GM12878 (cell line): ENCODE results near the gene SLC35E4. TPM values are rescaled to one million over a fixed set of nuclear protein-coding genes. Genes with fewer than 3 reads are reported as not detected.
A peak's percentile ranks its signal among the peaks of the same experiment; 100 is the strongest.

ENCODE experiments used
- ATAC-seq: fragments of 200-7000 bp; cut with Tn5 transposase; 3 replicates; pipeline ENCODE4 v1.9.1; 2020; ENCODE audit warnings: mild to moderate bottlenecking, moderate library complexity
- BruUV-seq: library from RNA; stranded (reverse); fragments of 400-500 nt; replicated peaks from 2 replicates; lab custom pipeline; 2021; lab: Mats Ljungman, UMichigan
- CTCF ChIA-PET: fragments of 300-600 bp; sonication (Branson Sonifier 250); formaldehyde crosslinking; extraction: SDS; loops from one replicate; lab custom pipeline; 2021; ENCODE audit warnings: inconsistent platforms; lab: Yijun Ruan, JAX
- POLR2A ChIA-PET: fragments of 350-600 bp; formaldehyde crosslinking; extraction: SDS; loops from one replicate; lab custom pipeline; 2021; ENCODE audit warnings: inconsistent platforms; lab: Charles Lee
- RAD21 ChIA-PET: fragments of 300-600 bp; sonication (Branson Sonifier 250); formaldehyde crosslinking; loops from one replicate; lab custom pipeline; 2023; ENCODE audit warnings: antibody characterized with exemption; ENCODE audit not compliant: unreplicated experiment; lab: Charles Lee
- SMC1A ChIA-PET: fragments of 300-600 bp; sonication (Branson Sonifier 250); formaldehyde crosslinking; loops from one replicate; lab custom pipeline; 2023; ENCODE audit not compliant: unreplicated experiment, uncharacterized antibody; lab: Charles Lee
- DNase-seq: peaks from one replicate; pipeline ENCODE4 v3.0.0-alpha.2; 2011; ENCODE audit warnings: low read depth, low spot score
- FAIRE-seq: peaks from 3 replicates; lab custom pipeline; 2011; peaks lifted over from hg19 to GRCh38; lab: Jason Lieb, UNC
- H2AFZ ChIP-seq: 2 replicates; pipeline ENCODE4 v1.6.0; 2011; ENCODE audit warnings: low read depth, low read length, control low read depth; ENCODE audit not compliant: control insufficient read depth
- H3K27ac ChIP-seq: 2 replicates; pipeline ENCODE4 v1.5.1; 2011; ENCODE audit warnings: control low read depth; ENCODE audit not compliant: control insufficient read depth, insufficient read depth
- H3K27me3 ChIP-seq, 2 experiments: replicated peaks in 1 of 2; 2 replicates each; pipeline versions ENCODE4 v1.6.0 to v1.6.1; 2011; ENCODE audit warnings: low read length in 1 of 2; ENCODE audit not compliant: control insufficient read depth in 2 of 2, insufficient read depth in 2 of 2
- H3K36me3 ChIP-seq, 2 experiments: 2 replicates each; pipeline ENCODE4 v1.5.1; 2011; ENCODE audit warnings: low read length in 1 of 2; ENCODE audit not compliant: control insufficient read depth in 2 of 2, insufficient read depth in 2 of 2
- H3K4me1 ChIP-seq: 2 replicates; pipeline ENCODE4 v1.6.1; 2011; ENCODE audit warnings: mild to moderate bottlenecking, low read length, moderate library complexity, mixed read lengths; ENCODE audit not compliant: control insufficient read depth, insufficient read depth
- H3K4me2 ChIP-seq: 2 replicates; pipeline ENCODE4 v1.6.0; 2011; ENCODE audit warnings: control low read depth; ENCODE audit not compliant: control insufficient read depth, insufficient read depth
- H3K4me3 ChIP-seq: fragments of 200-600 bp; sonication (generic); 2 replicates; pipeline ENCODE4 v1.5.1; 2016
- H3K79me2 ChIP-seq: 2 replicates; pipeline ENCODE4 v1.6.0; 2011; ENCODE audit warnings: low read length; ENCODE audit not compliant: control insufficient read depth, insufficient read depth
- H3K9ac ChIP-seq: 2 replicates; pipeline ENCODE4 v1.8.0; 2011; ENCODE audit warnings: low read length, control low read depth, mixed read lengths; ENCODE audit not compliant: control insufficient read depth, insufficient read depth
- H3K9me3 ChIP-seq: replicated peaks from 3 replicates; pipeline ENCODE4 v1.5.1; 2011; ENCODE audit warnings: mild to moderate bottlenecking, low read length; ENCODE audit not compliant: control insufficient read depth, insufficient read depth
- H4K20me1 ChIP-seq: 2 replicates; pipeline ENCODE4 v1.6.0; 2011; ENCODE audit not compliant: control insufficient read depth, insufficient read depth
- CHD1 ChIP-seq: IDR thresholded peaks from 2 replicates; pipeline ENCODE4 v1.6.1; 2012; ENCODE audit warnings: low read depth, low read length, improper control_type of control experiment
- EED ChIP-seq: sonication (generic); IDR thresholded peaks from 2 replicates; pipeline ENCODE4 v1.6.1; 2016; ENCODE audit warnings: antibody characterized with exemption, low read depth
- IRF4 ChIP-seq: IDR thresholded peaks from 2 replicates; pipeline ENCODE4 v1.6.1; 2011; ENCODE audit warnings: low read depth, low read length
- JUNB ChIP-seq: IDR thresholded peaks from 2 replicates; pipeline ENCODE4 v1.6.1; 2016; ENCODE audit warnings: antibody characterized with exemption, mild to moderate bottlenecking
- RUNX3 ChIP-seq: IDR thresholded peaks from 2 replicates; pipeline ENCODE4 v1.6.1; 2012; ENCODE audit warnings: low read length, inconsistent platforms
- TCF12 ChIP-seq: IDR thresholded peaks from 2 replicates; pipeline ENCODE4 v1.6.1; 2011; ENCODE audit warnings: low read depth, mild to moderate bottlenecking, low read length
- ZNF274 ChIP-seq: IDR thresholded peaks from one replicate; pipeline ENCODE4 v1.8.0; 2011; ENCODE audit not compliant: insufficient read length, insufficient read depth
- WGBS: methylation state at CpG from one replicate; pipeline ENCODE4 v1.1.6; 2016; ENCODE audit warnings: low lambda C conversion rate; ENCODE audit not compliant: insufficient replicate concordance, insufficient coverage; ENCODE audit errors: missing lambda C conversion rate; 5-methylcytosine and 5-hydroxymethylcytosine counted together
- in situ Hi-C: fragments of 300-500 bp; cut with MboI; formaldehyde crosslinking; loops from 9 replicates; pipeline ENCODE4 v1.14.3; 2018; ENCODE audit warnings: mixed read lengths
- intact Hi-C: fragments of 100-400 bp; cut with micrococcal nuclease; formaldehyde crosslinking; loops from one replicate; pipeline ENCODE4 v1.14.2; 2022; ENCODE audit not compliant: unreplicated experiment
- polyA plus RNA-seq, 11 experiments: library from polyadenylated mRNA; depleted of rRNA in 4 of 11; unstranded in 6 of 11; stranded (reverse) in 5 of 11; fragments of >200 nt; fragmentation: Nextera tagmentation in 4 of 11; fragmentation: Illumina TruSeq in 1 of 11; extraction: Ambion mirVana in 4 of 11; extraction: Trizol in 1 of 11; gene quantifications; 1 replicate in 1 of 11; 2 replicates in 10 of 11; pipeline versions ENCODE4 v1.2.1 to v1.2.3, GENCODE V29; 2011 to 2016; ENCODE audit warnings: inconsistent platforms in 2 of 11, missing spikeins in 2 of 11, low read depth in 1 of 11
- total RNA-seq, 4 experiments: library from RNA; depleted of rRNA in 3 of 4; stranded (reverse); fragments of >200 nt in 3 of 4; fragmentation: Illumina TruSeq in 1 of 4; extraction: Trizol in 1 of 4; gene quantifications; 2 replicates each; pipeline versions ENCODE4 v1.2.1 to v1.2.3, GENCODE V29; 2013 to 2021
- TF ChIP-seq, protein P1 (sequence below): IDR thresholded peaks from 2 replicates; pipeline ENCODE4 v1.6.1; 2011; ENCODE audit warnings: low read depth, mild to moderate bottlenecking, low read length, moderate library complexity, borderline replicate concordance; ENCODE audit errors: extremely low read depth
- TF ChIP-seq, protein P2 (sequence below): IDR thresholded peaks from 2 replicates; pipeline ENCODE4 v1.6.1; 2012; ENCODE audit warnings: mild to moderate bottlenecking, low read depth, low read length
- TF ChIP-seq, protein P3 (sequence below): fragments of 450-650 bp; IDR thresholded peaks from 2 replicates; pipeline ENCODE4 v1.6.1; 2018; ENCODE audit warnings: mild to moderate bottlenecking, low read depth, moderate library complexity; ENCODE audit not compliant: partially characterized antibody

SLC35E4 gene
- total and polyA plus RNA-seq, 10 of the 15 experiments (the other 5 are each of a cell fraction or from before 2014, with no cell fraction given), result 0.16 to 5.3 (median 2.9) TPM; not detected in 1

DNA sequence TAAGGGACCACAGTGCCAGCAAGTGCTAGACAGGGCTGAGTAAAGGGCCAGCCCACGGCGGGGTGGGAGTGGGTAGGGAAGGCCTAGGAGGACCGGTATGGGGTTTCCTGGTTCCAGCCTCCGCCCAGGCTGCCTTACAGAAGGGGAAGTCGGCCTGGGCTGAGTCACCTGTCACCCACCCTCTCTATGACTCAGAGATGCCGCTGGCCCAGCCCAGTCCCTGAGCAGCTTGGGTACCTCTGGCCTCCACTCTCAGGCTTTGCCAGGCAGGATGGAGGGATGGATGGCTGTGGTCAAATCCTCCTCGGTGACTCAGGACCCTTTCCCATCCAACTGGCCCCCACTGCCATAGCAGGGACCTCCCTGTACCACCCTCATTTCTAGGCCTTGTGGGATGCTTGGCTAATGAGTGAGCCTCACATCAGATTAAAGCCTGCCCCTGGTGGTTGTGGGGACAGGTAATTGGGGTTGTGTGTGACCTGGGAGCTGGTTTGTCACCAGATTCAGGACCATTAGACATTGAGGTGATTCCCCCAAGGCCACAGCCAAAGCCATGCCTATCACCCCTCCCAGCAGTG, 13.9 kb downstream of the SLC35E4 start (continued):
- TF ChIP-seq, protein P1, sequence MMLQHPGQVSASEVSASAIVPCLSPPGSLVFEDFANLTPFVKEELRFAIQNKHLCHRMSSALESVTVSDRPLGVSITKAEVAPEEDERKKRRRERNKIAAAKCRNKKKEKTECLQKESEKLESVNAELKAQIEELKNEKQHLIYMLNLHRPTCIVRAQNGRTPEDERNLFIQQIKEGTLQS, result no peak
- TF ChIP-seq RUNX3, result peak; percentile 10; the same call in 1 of the 2 replicates

DNA sequence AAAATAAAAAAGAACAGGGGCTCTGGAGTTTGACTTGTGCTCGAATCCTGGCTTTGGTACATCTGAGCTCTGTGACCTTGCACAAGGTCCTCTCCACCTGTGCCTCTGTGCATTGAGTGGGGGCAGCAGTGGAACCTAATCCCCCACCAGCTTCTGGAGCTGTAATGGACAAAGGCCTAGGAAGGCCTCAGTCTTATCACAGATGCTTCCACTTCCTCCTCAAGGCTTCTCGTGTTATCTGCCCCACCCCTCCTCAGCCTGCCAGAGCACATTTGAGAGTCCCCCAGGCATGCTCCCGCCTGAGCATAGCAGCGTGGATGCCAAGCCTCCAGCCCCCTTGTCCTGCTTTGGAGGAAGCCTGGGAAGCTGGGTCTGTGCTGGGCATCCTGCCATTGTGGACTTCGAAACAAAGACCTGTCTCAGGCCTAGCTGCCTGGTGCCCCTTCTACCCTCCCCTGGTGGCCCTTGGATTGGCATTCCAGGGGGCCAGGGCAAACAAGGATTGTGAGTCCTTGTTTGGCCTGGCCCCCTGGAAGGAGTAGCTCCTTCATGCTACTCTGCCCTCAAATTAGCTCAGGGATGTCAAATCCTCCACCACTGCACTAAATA, 15.0 kb downstream of the SLC35E4 start:
- ChIA-PET RAD21 (interaction anchor here (0.5 to 2.3 kb wide), 4 partner anchors 13 to 269 kb away, joined by 3 to 12 read pairs (median 4); partner anchors contain the start of gene SLC35E4), POLR2A (interaction anchor here (0.7 to 1.7 kb wide), 2 partner anchors 16 to 261 kb away, joined by 3 to 4 read pairs; partner anchors contain the start of gene SLC35E4), SMC1A (interaction anchor here (0.8 kb wide), 1 partner anchor 104 kb away, joined by 4 read pairs; no protein-coding TSS in a partner anchor), CTCF (interaction anchor here (0.6 to 2.3 kb wide), 8 partner anchors 10 to 463 kb away, joined by 3 to 15 read pairs (median 3); partner anchors contain the start of gene SLC35E4)
- FAIRE-seq (no peak), DNase-seq (no peak), ATAC-seq (no peak)
- H3K27me3 ChIP-seq, result no peaks in the 10 kb centered on the region
- intact Hi-C loops (no loop called here), in situ Hi-C loops (no loop called here)
- no peaks in the 10 kb centered on the region for H3K79me2 ChIP-seq
- H3K9ac ChIP-seq, result no peak overlapping the region
- no TSS peak for BruUV-seq
- no peaks in the 10 kb centered on the region; a peak in 2 of 4 replicates for H3K36me3 ChIP-seq
- no peak overlapping the region for H3K4me2 ChIP-seq
- H4K20me1 ChIP-seq, result no peaks in the 10 kb centered on the region
- TF ChIP-seq TCF12 (no peak), EED (no peak), CHD1 (no peak), ZNF274 (no peak), IRF4 (no peak), JUNB (no peak)
- TF ChIP-seq, protein P2, sequence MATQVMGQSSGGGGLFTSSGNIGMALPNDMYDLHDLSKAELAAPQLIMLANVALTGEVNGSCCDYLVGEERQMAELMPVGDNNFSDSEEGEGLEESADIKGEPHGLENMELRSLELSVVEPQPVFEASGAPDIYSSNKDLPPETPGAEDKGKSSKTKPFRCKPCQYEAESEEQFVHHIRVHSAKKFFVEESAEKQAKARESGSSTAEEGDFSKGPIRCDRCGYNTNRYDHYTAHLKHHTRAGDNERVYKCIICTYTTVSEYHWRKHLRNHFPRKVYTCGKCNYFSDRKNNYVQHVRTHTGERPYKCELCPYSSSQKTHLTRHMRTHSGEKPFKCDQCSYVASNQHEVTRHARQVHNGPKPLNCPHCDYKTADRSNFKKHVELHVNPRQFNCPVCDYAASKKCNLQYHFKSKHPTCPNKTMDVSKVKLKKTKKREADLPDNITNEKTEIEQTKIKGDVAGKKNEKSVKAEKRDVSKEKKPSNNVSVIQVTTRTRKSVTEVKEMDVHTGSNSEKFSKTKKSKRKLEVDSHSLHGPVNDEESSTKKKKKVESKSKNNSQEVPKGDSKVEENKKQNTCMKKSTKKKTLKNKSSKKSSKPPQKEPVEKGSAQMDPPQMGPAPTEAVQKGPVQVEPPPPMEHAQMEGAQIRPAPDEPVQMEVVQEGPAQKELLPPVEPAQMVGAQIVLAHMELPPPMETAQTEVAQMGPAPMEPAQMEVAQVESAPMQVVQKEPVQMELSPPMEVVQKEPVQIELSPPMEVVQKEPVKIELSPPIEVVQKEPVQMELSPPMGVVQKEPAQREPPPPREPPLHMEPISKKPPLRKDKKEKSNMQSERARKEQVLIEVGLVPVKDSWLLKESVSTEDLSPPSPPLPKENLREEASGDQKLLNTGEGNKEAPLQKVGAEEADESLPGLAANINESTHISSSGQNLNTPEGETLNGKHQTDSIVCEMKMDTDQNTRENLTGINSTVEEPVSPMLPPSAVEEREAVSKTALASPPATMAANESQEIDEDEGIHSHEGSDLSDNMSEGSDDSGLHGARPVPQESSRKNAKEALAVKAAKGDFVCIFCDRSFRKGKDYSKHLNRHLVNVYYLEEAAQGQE, result no peak
- TF ChIP-seq, protein P3, sequence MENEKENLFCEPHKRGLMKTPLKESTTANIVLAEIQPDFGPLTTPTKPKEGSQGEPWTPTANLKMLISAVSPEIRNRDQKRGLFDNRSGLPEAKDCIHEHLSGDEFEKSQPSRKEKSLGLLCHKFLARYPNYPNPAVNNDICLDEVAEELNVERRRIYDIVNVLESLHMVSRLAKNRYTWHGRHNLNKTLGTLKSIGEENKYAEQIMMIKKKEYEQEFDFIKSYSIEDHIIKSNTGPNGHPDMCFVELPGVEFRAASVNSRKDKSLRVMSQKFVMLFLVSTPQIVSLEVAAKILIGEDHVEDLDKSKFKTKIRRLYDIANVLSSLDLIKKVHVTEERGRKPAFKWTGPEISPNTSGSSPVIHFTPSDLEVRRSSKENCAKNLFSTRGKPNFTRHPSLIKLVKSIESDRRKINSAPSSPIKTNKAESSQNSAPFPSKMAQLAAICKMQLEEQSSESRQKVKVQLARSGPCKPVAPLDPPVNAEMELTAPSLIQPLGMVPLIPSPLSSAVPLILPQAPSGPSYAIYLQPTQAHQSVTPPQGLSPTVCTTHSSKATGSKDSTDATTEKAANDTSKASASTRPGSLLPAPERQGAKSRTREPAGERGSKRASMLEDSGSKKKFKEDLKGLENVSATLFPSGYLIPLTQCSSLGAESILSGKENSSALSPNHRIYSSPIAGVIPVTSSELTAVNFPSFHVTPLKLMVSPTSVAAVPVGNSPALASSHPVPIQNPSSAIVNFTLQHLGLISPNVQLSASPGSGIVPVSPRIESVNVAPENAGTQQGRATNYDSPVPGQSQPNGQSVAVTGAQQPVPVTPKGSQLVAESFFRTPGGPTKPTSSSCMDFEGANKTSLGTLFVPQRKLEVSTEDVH, result no peak
- H3K27ac ChIP-seq, result no peak overlapping the region
- no peak overlapping the region for H3K4me3 ChIP-seq
- peaks cover 8% of the 10 kb centered on the region for H3K4me1 ChIP-seq
- no peak overlapping the region for H2AFZ ChIP-seq
- no peaks in the 10 kb centered on the region for H3K9me3 ChIP-seq
- 63% methylated on average over 5 of the region's 5 CpGs for WGBS
